AG09309 (cell line): ENCODE results near the gene STYXL1.

Experiments used
- DNase-seq: peaks from one replicate; pipeline ENCODE4 v3.0.0-alpha.2; 2010; ENCODE audit warnings: low read depth
- H3K4me3 ChIP-seq: 2 replicates; pipeline ENCODE4 v1.5.1; 2011; ENCODE audit warnings: mild to moderate bottlenecking, low read depth, low read length, moderate library complexity; ENCODE audit not compliant: control insufficient read depth
- TF ChIP-seq, protein P1 (sequence below): IDR thresholded peaks from 2 replicates; pipeline ENCODE4 v1.5.1; 2011; ENCODE audit warnings: mild to moderate bottlenecking, low read depth, low read length, inconsistent platforms; ENCODE audit not compliant: insufficient read depth, control insufficient read depth; ENCODE audit errors: missing control alignments

Gene STYXL1

DNA sequence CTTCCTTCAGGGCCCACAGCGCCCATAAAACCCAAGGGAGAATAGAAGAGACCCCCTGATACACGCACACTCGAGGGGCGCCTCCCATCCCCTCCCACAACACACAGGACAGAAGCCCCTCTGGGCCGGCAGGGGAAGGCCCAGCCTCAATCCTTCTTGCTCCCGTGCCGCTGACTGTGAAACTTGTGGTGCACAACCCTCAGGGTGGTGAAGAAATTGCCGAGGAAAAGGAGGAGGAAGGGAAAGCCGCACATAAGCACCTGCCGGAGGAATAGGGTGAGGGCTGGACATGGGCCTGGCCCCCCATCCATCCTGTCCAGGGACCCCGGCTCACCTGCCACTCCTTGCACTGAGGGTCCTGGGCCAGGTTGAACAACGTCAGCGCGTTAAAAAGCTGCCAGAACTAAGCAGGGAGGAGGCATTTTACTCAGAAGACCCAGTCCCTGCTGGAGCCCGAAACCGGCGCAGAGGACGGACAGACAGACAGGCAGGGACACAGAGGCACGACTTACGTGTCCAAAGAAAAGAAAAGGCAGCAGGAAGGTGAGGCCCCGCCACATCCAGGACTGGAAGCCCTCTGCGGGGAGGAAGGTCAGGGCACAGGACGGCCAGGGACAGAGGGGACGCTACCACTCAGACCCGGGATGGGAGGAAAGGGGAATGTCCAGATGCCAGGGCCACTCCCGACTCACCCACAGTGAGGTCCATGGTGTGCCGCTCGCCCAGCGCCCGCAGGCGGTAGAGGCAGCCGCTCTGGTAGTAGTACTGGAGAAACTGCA is 60.6 kb downstream of the STYXL1 start:
- TF ChIP-seq, protein P1, sequence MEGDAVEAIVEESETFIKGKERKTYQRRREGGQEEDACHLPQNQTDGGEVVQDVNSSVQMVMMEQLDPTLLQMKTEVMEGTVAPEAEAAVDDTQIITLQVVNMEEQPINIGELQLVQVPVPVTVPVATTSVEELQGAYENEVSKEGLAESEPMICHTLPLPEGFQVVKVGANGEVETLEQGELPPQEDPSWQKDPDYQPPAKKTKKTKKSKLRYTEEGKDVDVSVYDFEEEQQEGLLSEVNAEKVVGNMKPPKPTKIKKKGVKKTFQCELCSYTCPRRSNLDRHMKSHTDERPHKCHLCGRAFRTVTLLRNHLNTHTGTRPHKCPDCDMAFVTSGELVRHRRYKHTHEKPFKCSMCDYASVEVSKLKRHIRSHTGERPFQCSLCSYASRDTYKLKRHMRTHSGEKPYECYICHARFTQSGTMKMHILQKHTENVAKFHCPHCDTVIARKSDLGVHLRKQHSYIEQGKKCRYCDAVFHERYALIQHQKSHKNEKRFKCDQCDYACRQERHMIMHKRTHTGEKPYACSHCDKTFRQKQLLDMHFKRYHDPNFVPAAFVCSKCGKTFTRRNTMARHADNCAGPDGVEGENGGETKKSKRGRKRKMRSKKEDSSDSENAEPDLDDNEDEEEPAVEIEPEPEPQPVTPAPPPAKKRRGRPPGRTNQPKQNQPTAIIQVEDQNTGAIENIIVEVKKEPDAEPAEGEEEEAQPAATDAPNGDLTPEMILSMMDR: no peak
- DNase-seq: no peak

GRCh38 chr7:75986147-75986781 is 61.5 kb downstream of the STYXL1 start:
- TF ChIP-seq, protein P1: no peak
- no peak for DNase-seq
- no peak overlapping the region for H3K4me3 ChIP-seq

More for the DNA sequence above, 60.6 kb downstream of the STYXL1 start:
- H3K4me3 ChIP-seq: no peak overlapping the region

DNA sequence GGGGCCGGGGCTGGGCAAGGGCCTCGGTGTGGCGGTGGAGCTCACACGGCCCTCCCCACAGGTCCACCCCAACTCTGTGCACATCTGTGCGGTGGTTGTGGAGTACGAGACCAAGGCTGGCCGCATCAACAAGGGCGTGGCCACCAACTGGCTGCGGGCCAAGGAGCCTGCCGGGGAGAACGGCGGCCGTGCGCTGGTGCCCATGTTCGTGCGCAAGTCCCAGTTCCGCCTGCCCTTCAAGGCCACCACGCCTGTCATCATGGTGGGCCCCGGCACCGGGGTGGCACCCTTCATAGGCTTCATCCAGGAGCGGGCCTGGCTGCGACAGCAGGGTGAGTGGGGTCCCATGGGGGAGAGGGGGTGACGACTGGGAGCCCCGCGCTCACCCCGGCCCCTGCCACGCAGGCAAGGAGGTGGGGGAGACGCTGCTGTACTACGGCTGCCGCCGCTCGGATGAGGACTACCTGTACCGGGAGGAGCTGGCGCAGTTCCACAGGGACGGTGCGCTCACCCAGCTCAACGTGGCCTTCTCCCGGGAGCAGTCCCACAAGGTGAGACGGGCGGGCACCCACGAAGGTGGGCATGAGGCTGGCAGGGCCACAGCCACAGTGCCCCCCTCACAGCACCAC is 62.2 kb downstream of the STYXL1 start:
- TF ChIP-seq, protein P1: no peak
- DNase-seq: no peak
- H3K4me3 ChIP-seq: no peak overlapping the region

DNA sequence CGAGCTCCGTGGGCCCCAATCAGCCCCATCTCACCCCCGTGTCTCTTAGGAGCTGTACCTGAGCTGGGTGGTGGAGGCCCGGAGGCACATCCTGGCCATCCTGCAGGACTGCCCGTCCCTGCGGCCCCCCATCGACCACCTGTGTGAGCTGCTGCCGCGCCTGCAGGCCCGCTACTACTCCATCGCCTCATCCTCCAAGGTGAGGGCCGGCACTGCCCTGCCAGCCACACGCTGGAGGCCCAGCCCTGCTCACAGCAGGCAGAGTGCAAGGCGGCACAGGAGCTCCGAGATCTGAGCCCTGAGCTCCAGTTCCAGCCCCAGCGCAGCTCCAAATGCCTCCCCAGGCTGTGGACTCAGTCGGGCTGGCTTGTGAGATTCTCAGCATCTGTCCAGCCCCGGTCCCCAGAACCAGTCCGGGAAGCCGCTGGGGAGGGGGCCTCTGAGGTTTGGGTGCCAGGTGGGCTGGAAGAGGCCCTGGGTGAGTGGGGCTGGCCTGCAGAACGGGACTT is 62.7 kb downstream of the STYXL1 start:
- no peak overlapping the region for H3K4me3 ChIP-seq
- TF ChIP-seq, protein P1: no peak
- no peak for DNase-seq

DNA sequence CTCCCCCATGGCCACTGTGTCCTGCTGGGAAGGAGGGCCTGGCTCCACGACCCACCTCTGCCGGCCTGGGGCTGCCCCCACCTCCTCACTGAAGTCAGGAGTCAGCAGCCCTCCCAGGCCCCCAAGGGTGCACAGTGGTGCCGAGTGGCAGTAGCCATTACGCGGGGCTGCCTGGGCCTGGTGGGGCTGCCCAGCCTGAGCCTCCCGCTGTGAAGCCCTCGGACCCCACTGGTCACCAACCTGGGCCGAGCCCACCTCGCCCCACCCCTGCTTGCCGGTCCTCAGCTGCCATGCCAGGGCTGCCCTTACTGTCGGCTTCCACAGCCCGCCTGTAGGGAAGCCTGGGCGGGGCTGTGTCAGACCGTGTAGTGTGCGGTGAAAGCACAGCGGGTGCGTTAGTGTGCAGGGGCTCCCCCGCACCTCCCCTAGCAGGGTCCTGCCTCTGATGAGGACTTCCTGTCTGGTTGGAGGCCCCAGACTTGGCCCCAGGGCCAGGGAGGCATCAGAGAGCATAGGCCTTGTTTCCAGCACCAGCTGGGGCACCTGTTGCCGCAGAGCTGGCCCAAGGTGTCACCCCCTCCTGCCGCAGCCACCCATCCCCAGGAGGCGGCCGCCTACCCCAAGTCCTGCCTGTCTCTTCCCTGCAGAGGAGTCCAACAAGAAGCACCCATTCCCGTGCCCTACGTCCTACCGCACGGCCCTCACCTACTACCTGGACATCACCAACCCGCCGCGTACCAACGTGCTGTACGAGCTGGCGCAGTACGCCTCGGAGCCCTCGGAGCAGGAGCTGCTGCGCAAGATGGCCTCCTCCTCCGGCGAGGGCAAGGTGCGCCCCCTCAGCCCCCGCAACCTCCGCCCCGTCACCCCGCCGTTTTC is 63.4 kb downstream of the STYXL1 start:
- DNase-seq: no peak
- H3K4me3 ChIP-seq: no peak overlapping the region
- TF ChIP-seq, protein P1: no peak
